K562 treated with DMSO at 1 percent for 48 hours (cell line): Measurements from ENCODE around the gene ADAMTS12. TPM values are rescaled to one million over a fixed set of nuclear protein-coding genes. Genes with fewer than 3 reads are reported as not detected.

Experiments used
- total RNA-seq: library from RNA; unstranded; fragments of 300-600 nt; gene quantifications from 2 replicates; pipeline ENCODE4 v1.2.3, GENCODE V29; 2022; ENCODE audit warnings: low replicate concordance; ENCODE audit errors: extremely low read depth

Gene ADAMTS12
- total RNA-seq, result not detected in 2 replicates

GRCh38 chr5:33891788-33892619 is at the start of gene ADAMTS12:
Gene ADAMTS12, minus strand, starts transcription at chr5:33891990. Its CDS starts 134 bp downstream, at chr5:33891856.

DNA sequence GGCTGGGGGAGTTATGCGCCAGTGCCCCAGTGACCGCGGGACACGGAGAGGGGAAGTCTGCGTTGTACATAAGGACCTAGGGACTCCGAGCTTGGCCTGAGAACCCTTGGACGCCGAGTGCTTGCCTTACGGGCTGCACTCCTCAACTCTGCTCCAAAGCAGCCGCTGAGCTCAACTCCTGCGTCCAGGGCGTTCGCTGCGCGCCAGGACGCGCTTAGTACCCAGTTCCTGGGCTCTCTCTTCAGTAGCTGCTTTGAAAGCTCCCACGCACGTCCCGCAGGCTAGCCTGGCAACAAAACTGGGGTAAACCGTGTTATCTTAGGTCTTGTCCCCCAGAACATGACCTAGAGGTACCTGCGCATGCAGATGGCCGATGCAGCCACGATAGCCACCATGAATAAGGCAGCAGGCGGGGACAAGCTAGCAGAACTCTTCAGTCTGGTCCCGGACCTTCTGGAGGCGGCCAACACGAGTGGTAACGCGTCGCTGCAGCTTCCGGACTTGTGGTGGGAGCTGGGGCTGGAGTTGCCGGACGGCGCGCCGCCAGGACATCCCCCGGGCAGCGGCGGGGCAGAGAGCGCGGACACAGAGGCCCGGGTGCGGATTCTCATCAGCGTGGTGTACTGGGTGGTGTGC is 44.7 kb upstream of the ADAMTS12 start, which contains the start of gene RXFP3:
TSS of gene RXFP3 (plus strand) at position 6 of the 636 bp plus-strand sequence. CDS start at position 361, 355 bp downstream.

Other genes starting within 250 kb of the ADAMTS12 start
- not detected in 2 replicates for gene RXFP3, start 44.4 kb upstream of the ADAMTS12 start, total RNA-seq
- not detected in 2 replicates for gene SLC45A2, start 92.7 kb upstream of the ADAMTS12 start, total RNA-seq
- gene AMACR, start 116.1 kb upstream of the ADAMTS12 start, total RNA-seq, result not detected in 2 replicates
- not detected in 2 replicates for gene C1QTNF3, start 151.2 kb upstream of the ADAMTS12 start, total RNA-seq